Suprapubic skin (tissue), 4 donors: ENCODE measurements around the gene PPIE. TPM values are rescaled to one million over a fixed set of nuclear protein-coding genes. Genes with fewer than 3 reads are reported as not detected.

Experiments used
- DNase-seq, 2 donors: peaks; one replicate each; pipeline ENCODE4 v3.0.0-alpha.2; 2019; ENCODE audit warnings: low spot score in 2 of 2
- H3K27ac ChIP-seq: fragments of 200-600 bp; sonication (generic); one replicate; pipeline ENCODE4 v1.5.1; 2019
- H3K27me3 ChIP-seq: fragments of 200-600 bp; sonication (generic); one replicate; pipeline ENCODE4 v1.5.1; 2019
- H3K36me3 ChIP-seq: fragments of 200-600 bp; sonication (generic); one replicate; pipeline ENCODE4 v1.5.1; 2019
- H3K4me1 ChIP-seq: fragments of 200-600 bp; sonication (generic); one replicate; pipeline ENCODE4 v1.5.1; 2019
- H3K4me3 ChIP-seq: fragments of 200-600 bp; sonication (generic); one replicate; pipeline ENCODE4 v1.5.1; 2019; ENCODE audit warnings: mild to moderate bottlenecking
- H3K9me3 ChIP-seq: fragments of 200-600 bp; sonication (generic); one replicate; pipeline ENCODE4 v1.5.1; 2019
- CTCF ChIP-seq, 2 donors: fragments of 200-600 bp in 1 of 2; fragments of 450-650 bp in 1 of 2; sonication (generic) in 1 of 2; IDR thresholded peaks; one replicate each; pipeline ENCODE4 v1.5.1; 2016 to 2019; ENCODE audit warnings: antibody characterized with exemption in 2 of 2, mild to moderate bottlenecking in 1 of 2, moderate library complexity in 1 of 2
- EP300 ChIP-seq: sonication (generic); formaldehyde crosslinking; IDR thresholded peaks from one replicate; pipeline ENCODE4 v1.6.1; 2017; ENCODE audit warnings: antibody characterized with exemption
- POLR2A ChIP-seq, 2 donors: fragments of 450-650 bp; IDR thresholded peaks; one replicate each; pipeline ENCODE4 v1.6.1; 2017; ENCODE audit warnings: antibody characterized with exemption in 2 of 2, mild to moderate bottlenecking in 2 of 2, moderate library complexity in 2 of 2
- POLR2AphosphoS5 ChIP-seq, 3 donors: sonication (generic); formaldehyde crosslinking; IDR thresholded peaks; one replicate each; pipeline ENCODE4 v1.6.1; 2017; ENCODE audit warnings: antibody characterized with exemption in 3 of 3
- WGBS: methylation state at CpG from one replicate; pipeline ENCODE4 v1.1.5; 2018; 5-methylcytosine and 5-hydroxymethylcytosine counted together
- total RNA-seq, 4 donors: library from RNA; depleted of rRNA; stranded (reverse); fragments of >200 nt; gene quantifications; one replicate each; pipeline ENCODE4 v1.1.0, GENCODE V29; 2016

The PPIE gene
- total RNA-seq, 4 donors from 2014 or later: 27.0 to 40.6 (median 28.5) TPM

GRCh38 chr1:39758556-39759435 lies 20.1 kb downstream of the PPIE start:
- TF ChIP-seq EP300 (no peak), CTCF (IDR thresholded peaks at IDR 0.05) (no peak), POLR2A (IDR thresholded peaks at IDR 0.05) (no peak), POLR2AphosphoS5 (IDR thresholded peaks at IDR 0.05) (no peak)
- H3K4me3 ChIP-seq: no peak overlapping the region
- no peak overlapping the region for H3K27ac ChIP-seq
- 85% methylated on average over 10 of the region's 16 CpGs for WGBS
- peaks cover 83% of the 10 kb centered on the region for H3K36me3 ChIP-seq
- DNase-seq: no peak
- no peaks in the 10 kb centered on the region for H3K27me3 ChIP-seq
- no peaks in the 10 kb centered on the region for H3K9me3 ChIP-seq
- H3K4me1 ChIP-seq: no peaks in the 10 kb centered on the region

- TF ChIP-seq EP300 (no peak), CTCF (IDR thresholded peaks at IDR 0.05) (no peak)
- H3K9me3 ChIP-seq: no peaks in the 10 kb centered on the region
- no peak overlapping the region for H3K27ac ChIP-seq
- no peaks in the 10 kb centered on the region for H3K4me1 ChIP-seq
- no peak overlapping the region for H3K4me3 ChIP-seq
- peaks cover 77% of the 10 kb centered on the region for H3K36me3 ChIP-seq
- H3K27me3 ChIP-seq: no peaks in the 10 kb centered on the region
- no peak for DNase-seq
Measured at GRCh38 chr1:39759436-39759726, 20.7 kb downstream of the PPIE start.

GRCh38 chr1:39760074-39761008 lies 21.7 kb downstream of the PPIE start:
- Histone ChIP-seq H3K27me3 (no peaks in the 10 kb centered on the region), H3K9me3 (no peaks in the 10 kb centered on the region), H3K36me3 (peaks cover 67% of the 10 kb centered on the region), H3K27ac (no peak overlapping the region), H3K4me1 (no peaks in the 10 kb centered on the region), H3K4me3 (no peak overlapping the region)
- TF ChIP-seq POLR2A (IDR thresholded peaks at IDR 0.05): no peak
- no peak for TF ChIP-seq CTCF (IDR thresholded peaks at IDR 0.05)
- TF ChIP-seq POLR2AphosphoS5 (IDR thresholded peaks at IDR 0.05): no peak
- no peak for TF ChIP-seq EP300
- no peak for DNase-seq
- 92% methylated on average over 8 of the region's 16 CpGs for WGBS

- Histone ChIP-seq H3K27ac (no peak overlapping the region), H3K4me1 (no peaks in the 10 kb centered on the region), H3K27me3 (no peaks in the 10 kb centered on the region), H3K36me3 (peaks cover 61% of the 10 kb centered on the region), H3K4me3 (no peak overlapping the region), H3K9me3 (no peaks in the 10 kb centered on the region)
- DNase-seq: no peak
- no peak for TF ChIP-seq POLR2A (IDR thresholded peaks at IDR 0.05)
- no peak for TF ChIP-seq EP300
- no peak for TF ChIP-seq CTCF (IDR thresholded peaks at IDR 0.05)
- no peak for TF ChIP-seq POLR2AphosphoS5 (IDR thresholded peaks at IDR 0.05)
- WGBS: 87% methylated on average over 9 of the region's 9 CpGs
Measured at GRCh38 chr1:39761016-39761415, 22.3 kb downstream of the PPIE start.

- DNase-seq: no peak
- 71% methylated on average over 15 of the region's 16 CpGs for WGBS
- Histone ChIP-seq H3K36me3 (peaks cover 55% of the 10 kb centered on the region), H3K4me3 (no peak overlapping the region), H3K9me3 (no peaks in the 10 kb centered on the region), H3K27ac (no peak overlapping the region), H3K4me1 (no peaks in the 10 kb centered on the region), H3K27me3 (no peaks in the 10 kb centered on the region)
- TF ChIP-seq EP300 (no peak), CTCF (IDR thresholded peaks at IDR 0.05) (no peak)
Measured at GRCh38 chr1:39761557-39762260, 23.0 kb downstream of the PPIE start.
